ENCODE measurements around the gene AURKA. TPM values are rescaled to one million over a fixed set of nuclear protein-coding genes. Genes with fewer than 3 reads are reported as not detected.

AURKA gene
- total RNA-seq, 1 donor, result 4.7 TPM

DNA sequence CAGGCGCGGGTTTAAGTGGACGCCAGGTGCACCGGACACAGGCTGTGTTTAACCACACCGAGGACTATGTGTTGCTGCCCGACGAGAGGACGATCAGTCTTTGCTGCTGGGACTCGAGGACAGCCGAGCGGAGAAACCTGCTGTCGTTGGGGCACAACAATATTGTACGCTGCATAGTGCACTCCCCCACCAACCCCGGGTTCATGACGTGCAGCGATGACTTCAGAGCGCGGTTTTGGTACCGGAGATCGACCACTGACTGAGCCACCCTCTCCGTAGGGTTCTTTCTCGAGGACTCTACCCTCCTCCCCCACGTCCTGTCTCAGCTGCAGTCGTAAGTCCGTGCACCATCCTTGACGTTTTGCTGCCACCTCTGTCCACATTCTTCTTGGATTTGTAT lies 11.4 kb upstream of the AURKA start:
- no peaks in the 10 kb centered on the region for H3K9me3 ChIP-seq (ENCODE audit: low read depth, low read length)
- H3K36me3 ChIP-seq (ENCODE audit: insufficient read depth, low read length), result peaks cover 74% of the 10 kb centered on the region
- H3K4me2 ChIP-seq (ENCODE audit: insufficient read depth, low read length), result no peak overlapping the region
- no peak overlapping the region for H3K27ac ChIP-seq (ENCODE audit: low read depth, low read length)
- DNase-seq (ENCODE audit: insufficient read length, low spot score, missing footprints), result no peak
- H3K27me3 ChIP-seq (ENCODE audit: insufficient read depth, low read length), result no peaks in the 10 kb centered on the region
- H3K79me2 ChIP-seq (ENCODE audit: insufficient read depth, low read length), result peaks cover 17% of the 10 kb centered on the region
- no peak overlapping the region for H2AFZ ChIP-seq (ENCODE audit: low read length)
- no peaks in the 10 kb centered on the region for H4K20me1 ChIP-seq (ENCODE audit: insufficient read depth, low read length)
- no peak for TF ChIP-seq CTCF (IDR thresholded peaks at IDR 0.05; ENCODE audit: extremely low read depth, low read depth, low read length)
- no peak overlapping the region for H3K4me3 ChIP-seq (ENCODE audit: insufficient read depth, low read length)
- no peaks in the 10 kb centered on the region for H3K4me1 ChIP-seq (ENCODE audit: insufficient read depth, low read length)

- Histone ChIP-seq H3K9me3 (ENCODE audit: low read depth, low read length) (no peaks in the 10 kb centered on the region), H4K20me1 (ENCODE audit: insufficient read depth, low read length) (no peaks in the 10 kb centered on the region), H3K36me3 (ENCODE audit: insufficient read depth, low read length) (peaks cover 85% of the 10 kb centered on the region), H3K4me2 (ENCODE audit: insufficient read depth, low read length) (no peak overlapping the region), H3K4me1 (ENCODE audit: insufficient read depth, low read length) (no peaks in the 10 kb centered on the region), H3K4me3 (ENCODE audit: insufficient read depth, low read length) (no peak overlapping the region), H3K27me3 (ENCODE audit: insufficient read depth, low read length) (no peaks in the 10 kb centered on the region), H3K79me2 (ENCODE audit: insufficient read depth, low read length) (peaks cover 21% of the 10 kb centered on the region), H3K27ac (ENCODE audit: low read depth, low read length) (peak overlapping the region; percentile 32), H2AFZ (ENCODE audit: low read length) (no peak overlapping the region)
- no peak for DNase-seq (ENCODE audit: insufficient read length, low spot score, missing footprints)
- TF ChIP-seq CTCF (IDR thresholded peaks at IDR 0.05; ENCODE audit: extremely low read depth, low read depth, low read length), result peak; percentile 87
These were observed 8.1 kb upstream of the AURKA start for GRCh38 chr20:56400001-56400640.

- H3K4me2 ChIP-seq (ENCODE audit: insufficient read depth, low read length), result no peak overlapping the region
These were observed 3.2 kb upstream of the AURKA start for GRCh38 chr20:56395166-56395565.

More at GRCh38 chr20:56395166-56395565, 3.2 kb upstream of the AURKA start:
- peaks cover 49% of the 10 kb centered on the region for H3K79me2 ChIP-seq (ENCODE audit: insufficient read depth, low read length)
- DNase-seq (ENCODE audit: insufficient read length, low spot score, missing footprints), result no peak
- H3K4me1 ChIP-seq (ENCODE audit: insufficient read depth, low read length), result peaks cover 18% of the 10 kb centered on the region
- H4K20me1 ChIP-seq (ENCODE audit: insufficient read depth, low read length), result no peaks in the 10 kb centered on the region
- no peak for TF ChIP-seq CTCF (IDR thresholded peaks at IDR 0.05; ENCODE audit: extremely low read depth, low read depth, low read length)
- no peak overlapping the region for H2AFZ ChIP-seq (ENCODE audit: low read length)
- no peak overlapping the region for H3K4me3 ChIP-seq (ENCODE audit: insufficient read depth, low read length)
- no peaks in the 10 kb centered on the region for H3K9me3 ChIP-seq (ENCODE audit: low read depth, low read length)
- H3K36me3 ChIP-seq (ENCODE audit: insufficient read depth, low read length), result peaks cover 49% of the 10 kb centered on the region
- H3K27me3 ChIP-seq (ENCODE audit: insufficient read depth, low read length), result no peaks in the 10 kb centered on the region
- H3K27ac ChIP-seq (ENCODE audit: low read depth, low read length), result no peak overlapping the region

All from osteoblast (primary cell).